Measurements from ENCODE around the gene ETV6.

ETV6 gene

GRCh38 chr12:11765421-11765816 lies 115.9 kb downstream of the ETV6 start:
- DNase-seq: no peak
- H3K4me1 Mint-ChIP-seq: peaks cover 39% of the 10 kb centered on the region
- peaks cover 8% of the 10 kb centered on the region for H3K27me3 Mint-ChIP-seq (ENCODE audit: low read depth, poor library complexity)
- H3K36me3 Mint-ChIP-seq (ENCODE audit: low read depth): peaks cover 12% of the 10 kb centered on the region
- TF ChIP-seq CTCF (IDR thresholded peaks at IDR 0.05): no peak
- H3K4me3 Mint-ChIP-seq: peak overlapping the region; percentile 16
- no peaks in the 10 kb centered on the region for H3K9me3 Mint-ChIP-seq
- H3K27ac Mint-ChIP-seq: peak overlapping the region; percentile 96

GRCh38 chr12:11765817-11766794 lies 116.6 kb downstream of the ETV6 start:
- TF ChIP-seq CTCF (IDR thresholded peaks at IDR 0.05): no peak
- Mint-ChIP-seq H3K27me3 (ENCODE audit: low read depth, poor library complexity) (peaks cover 8% of the 10 kb centered on the region), H3K9me3 (no peaks in the 10 kb centered on the region), H3K4me3 (peak overlapping the region; percentile 18), H3K36me3 (ENCODE audit: low read depth) (peaks cover 14% of the 10 kb centered on the region), H3K27ac (peak overlapping the region; percentile 96), H3K4me1 (peaks cover 42% of the 10 kb centered on the region)
- DNase-seq: peak; percentile 26

GRCh38 chr12:11767029-11767724 lies 117.7 kb downstream of the ETV6 start:
- no peaks in the 10 kb centered on the region for H3K9me3 Mint-ChIP-seq

GRCh38 chr12:11767798-11768197 lies 118.3 kb downstream of the ETV6 start:
- Mint-ChIP-seq H3K27ac (no peak overlapping the region), H3K4me1 (peaks cover 46% of the 10 kb centered on the region), H3K9me3 (no peaks in the 10 kb centered on the region), H3K36me3 (ENCODE audit: low read depth) (peaks cover 26% of the 10 kb centered on the region), H3K4me3 (no peak overlapping the region), H3K27me3 (ENCODE audit: low read depth, poor library complexity) (peaks cover 8% of the 10 kb centered on the region)
- no peak for DNase-seq
- no peak for TF ChIP-seq CTCF (IDR thresholded peaks at IDR 0.05)

More at GRCh38 chr12:11767029-11767724, 117.7 kb downstream of the ETV6 start:
- Mint-ChIP-seq H3K4me3 (no peak overlapping the region), H3K27me3 (ENCODE audit: low read depth, poor library complexity) (peaks cover 8% of the 10 kb centered on the region), H3K4me1 (peaks cover 46% of the 10 kb centered on the region), H3K36me3 (ENCODE audit: low read depth) (peaks cover 21% of the 10 kb centered on the region), H3K27ac (peak overlapping the region; percentile 96)
- no peak for TF ChIP-seq CTCF (IDR thresholded peaks at IDR 0.05)
- DNase-seq: no peak

GRCh38 chr12:11768233-11768965 lies 118.9 kb downstream of the ETV6 start:
- no peak for TF ChIP-seq CTCF (IDR thresholded peaks at IDR 0.05)
- no peak for DNase-seq
- Mint-ChIP-seq H3K36me3 (ENCODE audit: low read depth) (peaks cover 27% of the 10 kb centered on the region), H3K4me3 (no peak overlapping the region), H3K27me3 (ENCODE audit: low read depth, poor library complexity) (peaks cover 5% of the 10 kb centered on the region), H3K9me3 (no peaks in the 10 kb centered on the region), H3K27ac (no peak overlapping the region), H3K4me1 (peaks cover 42% of the 10 kb centered on the region)
